Astrocyte of the cerebellum (primary cell): ENCODE data around the gene NEU2.

Experiments used
- DNase-seq: peaks from one replicate; pipeline ENCODE4 v3.0.0-alpha.2; 2011; ENCODE audit warnings: low read depth
- H3K4me3 ChIP-seq: 2 replicates; pipeline ENCODE4 v1.5.1; 2011; ENCODE audit warnings: mild to moderate bottlenecking, low read depth, low read length, moderate library complexity
- CTCF ChIP-seq: IDR thresholded peaks from 2 replicates; pipeline ENCODE4 v1.5.1; 2012; ENCODE audit warnings: low read length, low read depth, moderate library complexity, mild to moderate bottlenecking; ENCODE audit errors: missing control alignments
- in situ Hi-C: cut with HindIII; loops from 2 replicates; pipeline ENCODE4 v1.10.0; 2017; ENCODE audit warnings: low sequenced_read_pairs

NEU2 gene

GRCh38 chr2:233039846-233040530 is 7.5 kb downstream of the NEU2 start:
- in situ Hi-C loops: no loop called here
- no peak for TF ChIP-seq CTCF
- DNase-seq: no peak
- no peak overlapping the region for H3K4me3 ChIP-seq

- in situ Hi-C loops: no loop called here
- no peak for TF ChIP-seq CTCF
- no peak overlapping the region for H3K4me3 ChIP-seq
- DNase-seq: no peak
These were observed 8.1 kb downstream of the NEU2 start for GRCh38 chr2:233040571-233040970.

- no peak for DNase-seq
- in situ Hi-C loops: no loop called here
- H3K4me3 ChIP-seq: no peak overlapping the region
- TF ChIP-seq CTCF: no peak
These were observed 9.4 kb downstream of the NEU2 start for GRCh38 chr2:233041722-233042323.

GRCh38 chr2:233042549-233042948 is 10.1 kb downstream of the NEU2 start:
- in situ Hi-C loops: no loop called here
- no peak for TF ChIP-seq CTCF

GRCh38 chr2:233044974-233045605 is 12.6 kb downstream of the NEU2 start:
- in situ Hi-C loops: no loop called here
- TF ChIP-seq CTCF: no peak
- H3K4me3 ChIP-seq: no peak overlapping the region
- no peak for DNase-seq

More at GRCh38 chr2:233042549-233042948, 10.1 kb downstream of the NEU2 start:
- no peak overlapping the region for H3K4me3 ChIP-seq
- no peak for DNase-seq

- in situ Hi-C loops: no loop called here
- H3K4me3 ChIP-seq: no peak overlapping the region
- DNase-seq: no peak
- TF ChIP-seq CTCF: no peak
These were observed 14.7 kb downstream of the NEU2 start for GRCh38 chr2:233047206-233047605.
